ENCODE measurements around the gene CHL1. TPM values are rescaled to one million over a fixed set of nuclear protein-coding genes. Genes with fewer than 3 reads are reported as not detected.

CHL1 gene
- total RNA-seq, 1 donor = 3.6 TPM

- no peaks in the 10 kb centered on the region for H3K27me3 ChIP-seq (ENCODE audit: insufficient read depth, low read length)
- H3K27ac ChIP-seq (ENCODE audit: low read depth, low read length) = no peak overlapping the region
- DNase-seq (ENCODE audit: insufficient read length, low spot score, missing footprints) = no peak
- no peaks in the 10 kb centered on the region for H3K79me2 ChIP-seq (ENCODE audit: insufficient read depth, low read length)
- H3K4me1 ChIP-seq (ENCODE audit: insufficient read depth, low read length) = no peaks in the 10 kb centered on the region
- H4K20me1 ChIP-seq (ENCODE audit: insufficient read depth, low read length) = no peaks in the 10 kb centered on the region
- no peak for TF ChIP-seq CTCF (IDR thresholded peaks at IDR 0.05; ENCODE audit: extremely low read depth, low read depth, low read length)
- H3K4me2 ChIP-seq (ENCODE audit: insufficient read depth, low read length) = no peak overlapping the region
- no peaks in the 10 kb centered on the region for H3K9me3 ChIP-seq (ENCODE audit: low read depth, low read length)
- H3K36me3 ChIP-seq (ENCODE audit: insufficient read depth, low read length) = no peaks in the 10 kb centered on the region
- no peak overlapping the region for H3K4me3 ChIP-seq (ENCODE audit: insufficient read depth, low read length)
- H2AFZ ChIP-seq (ENCODE audit: low read length) = no peak overlapping the region
Measured at GRCh38 chr3:318903-319302, 122.3 kb downstream of the CHL1 start.

- H2AFZ ChIP-seq (ENCODE audit: low read length) = no peak overlapping the region
- no peak for TF ChIP-seq CTCF (IDR thresholded peaks at IDR 0.05; ENCODE audit: extremely low read depth, low read depth, low read length)
- H3K27ac ChIP-seq (ENCODE audit: low read depth, low read length) = no peak overlapping the region
- H4K20me1 ChIP-seq (ENCODE audit: insufficient read depth, low read length) = no peaks in the 10 kb centered on the region
- H3K36me3 ChIP-seq (ENCODE audit: insufficient read depth, low read length) = no peaks in the 10 kb centered on the region
- no peak overlapping the region for H3K4me3 ChIP-seq (ENCODE audit: insufficient read depth, low read length)
- no peaks in the 10 kb centered on the region for H3K4me1 ChIP-seq (ENCODE audit: insufficient read depth, low read length)
- peaks cover 2% of the 10 kb centered on the region for H3K9me3 ChIP-seq (ENCODE audit: low read depth, low read length)
- no peaks in the 10 kb centered on the region for H3K27me3 ChIP-seq (ENCODE audit: insufficient read depth, low read length)
- H3K79me2 ChIP-seq (ENCODE audit: insufficient read depth, low read length) = no peaks in the 10 kb centered on the region
- DNase-seq (ENCODE audit: insufficient read length, low spot score, missing footprints) = no peak
- H3K4me2 ChIP-seq (ENCODE audit: insufficient read depth, low read length) = no peak overlapping the region
Measured at GRCh38 chr3:324423-324822, 127.9 kb downstream of the CHL1 start.

- Histone ChIP-seq H3K36me3 (ENCODE audit: insufficient read depth, low read length) (no peaks in the 10 kb centered on the region), H2AFZ (ENCODE audit: low read length) (no peak overlapping the region), H3K27me3 (ENCODE audit: insufficient read depth, low read length) (no peaks in the 10 kb centered on the region), H3K79me2 (ENCODE audit: insufficient read depth, low read length) (no peaks in the 10 kb centered on the region), H3K4me1 (ENCODE audit: insufficient read depth, low read length) (no peaks in the 10 kb centered on the region), H3K4me3 (ENCODE audit: insufficient read depth, low read length) (no peak overlapping the region), H4K20me1 (ENCODE audit: insufficient read depth, low read length) (no peaks in the 10 kb centered on the region), H3K9me3 (ENCODE audit: low read depth, low read length) (peaks cover 2% of the 10 kb centered on the region), H3K27ac (ENCODE audit: low read depth, low read length) (no peak overlapping the region), H3K4me2 (ENCODE audit: insufficient read depth, low read length) (no peak overlapping the region)
- no peak for DNase-seq (ENCODE audit: insufficient read length, low spot score, missing footprints)
- TF ChIP-seq CTCF (IDR thresholded peaks at IDR 0.05; ENCODE audit: extremely low read depth, low read depth, low read length) = no peak
Measured at GRCh38 chr3:325495-325894, 128.9 kb downstream of the CHL1 start.

- no peak for DNase-seq (ENCODE audit: insufficient read length, low spot score, missing footprints)
- H3K4me1 ChIP-seq (ENCODE audit: insufficient read depth, low read length) = no peaks in the 10 kb centered on the region
- H4K20me1 ChIP-seq (ENCODE audit: insufficient read depth, low read length) = no peaks in the 10 kb centered on the region
- no peak for TF ChIP-seq CTCF (IDR thresholded peaks at IDR 0.05; ENCODE audit: extremely low read depth, low read depth, low read length)
- H3K27me3 ChIP-seq (ENCODE audit: insufficient read depth, low read length) = no peaks in the 10 kb centered on the region
- no peak overlapping the region for H2AFZ ChIP-seq (ENCODE audit: low read length)
- no peak overlapping the region for H3K27ac ChIP-seq (ENCODE audit: low read depth, low read length)
- H3K4me3 ChIP-seq (ENCODE audit: insufficient read depth, low read length) = no peak overlapping the region
- no peaks in the 10 kb centered on the region for H3K79me2 ChIP-seq (ENCODE audit: insufficient read depth, low read length)
- no peak overlapping the region for H3K4me2 ChIP-seq (ENCODE audit: insufficient read depth, low read length)
- peaks cover 2% of the 10 kb centered on the region for H3K9me3 ChIP-seq (ENCODE audit: low read depth, low read length)
- H3K36me3 ChIP-seq (ENCODE audit: insufficient read depth, low read length) = no peaks in the 10 kb centered on the region
Measured at GRCh38 chr3:330494-331115, 134.0 kb downstream of the CHL1 start.
